ENCODE results near the gene PDIA2. TPM values are rescaled to one million over a fixed set of nuclear protein-coding genes. Genes with fewer than 3 reads are reported as not detected.

Gene PDIA2, protein sequence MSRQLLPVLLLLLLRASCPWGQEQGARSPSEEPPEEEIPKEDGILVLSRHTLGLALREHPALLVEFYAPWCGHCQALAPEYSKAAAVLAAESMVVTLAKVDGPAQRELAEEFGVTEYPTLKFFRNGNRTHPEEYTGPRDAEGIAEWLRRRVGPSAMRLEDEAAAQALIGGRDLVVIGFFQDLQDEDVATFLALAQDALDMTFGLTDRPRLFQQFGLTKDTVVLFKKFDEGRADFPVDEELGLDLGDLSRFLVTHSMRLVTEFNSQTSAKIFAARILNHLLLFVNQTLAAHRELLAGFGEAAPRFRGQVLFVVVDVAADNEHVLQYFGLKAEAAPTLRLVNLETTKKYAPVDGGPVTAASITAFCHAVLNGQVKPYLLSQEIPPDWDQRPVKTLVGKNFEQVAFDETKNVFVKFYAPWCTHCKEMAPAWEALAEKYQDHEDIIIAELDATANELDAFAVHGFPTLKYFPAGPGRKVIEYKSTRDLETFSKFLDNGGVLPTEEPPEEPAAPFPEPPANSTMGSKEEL
- 0.09 and 0.28 TPM in 2 replicates for total RNA-seq

DNA sequence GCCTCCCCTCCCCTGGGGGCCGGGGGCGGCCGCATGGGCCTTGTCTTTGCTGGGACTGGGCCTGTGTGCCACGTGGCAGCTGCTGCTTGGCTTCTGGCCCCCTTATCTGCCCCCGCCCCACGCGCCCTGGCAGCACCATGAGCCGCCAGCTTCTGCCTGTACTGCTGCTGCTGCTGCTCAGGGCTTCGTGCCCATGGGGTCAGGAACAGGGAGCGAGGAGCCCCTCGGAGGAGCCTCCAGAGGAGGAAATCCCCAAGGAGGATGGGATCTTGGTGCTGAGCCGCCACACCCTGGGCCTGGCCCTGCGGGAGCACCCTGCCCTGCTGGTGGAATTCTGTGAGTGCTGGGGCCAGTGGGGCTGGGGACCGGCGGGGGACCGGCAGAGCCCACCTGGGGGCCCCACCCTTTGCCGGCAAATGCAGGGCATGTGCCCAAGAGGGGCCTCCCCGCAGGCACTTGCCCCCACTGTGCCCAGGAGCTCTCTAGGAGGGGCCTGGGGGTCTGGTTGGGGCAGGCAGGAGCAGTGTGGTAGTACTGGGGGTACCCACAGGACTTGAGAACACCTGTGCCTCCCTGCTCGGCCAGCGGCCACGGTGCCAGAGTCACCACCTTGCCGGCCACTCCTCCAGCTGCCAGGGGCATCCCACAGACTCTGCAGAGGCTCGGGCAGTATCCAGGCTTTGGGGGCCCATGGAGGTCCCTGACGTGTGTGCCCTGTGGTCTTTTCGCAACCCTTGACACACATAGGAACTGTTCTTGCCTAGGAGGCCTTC lies at the start of gene PDIA2:
Gene PDIA2 (plus strand): TSS at position 132 of the 773 bp plus-strand sequence. CDS start 6 bp downstream, at position 138.

DNA sequence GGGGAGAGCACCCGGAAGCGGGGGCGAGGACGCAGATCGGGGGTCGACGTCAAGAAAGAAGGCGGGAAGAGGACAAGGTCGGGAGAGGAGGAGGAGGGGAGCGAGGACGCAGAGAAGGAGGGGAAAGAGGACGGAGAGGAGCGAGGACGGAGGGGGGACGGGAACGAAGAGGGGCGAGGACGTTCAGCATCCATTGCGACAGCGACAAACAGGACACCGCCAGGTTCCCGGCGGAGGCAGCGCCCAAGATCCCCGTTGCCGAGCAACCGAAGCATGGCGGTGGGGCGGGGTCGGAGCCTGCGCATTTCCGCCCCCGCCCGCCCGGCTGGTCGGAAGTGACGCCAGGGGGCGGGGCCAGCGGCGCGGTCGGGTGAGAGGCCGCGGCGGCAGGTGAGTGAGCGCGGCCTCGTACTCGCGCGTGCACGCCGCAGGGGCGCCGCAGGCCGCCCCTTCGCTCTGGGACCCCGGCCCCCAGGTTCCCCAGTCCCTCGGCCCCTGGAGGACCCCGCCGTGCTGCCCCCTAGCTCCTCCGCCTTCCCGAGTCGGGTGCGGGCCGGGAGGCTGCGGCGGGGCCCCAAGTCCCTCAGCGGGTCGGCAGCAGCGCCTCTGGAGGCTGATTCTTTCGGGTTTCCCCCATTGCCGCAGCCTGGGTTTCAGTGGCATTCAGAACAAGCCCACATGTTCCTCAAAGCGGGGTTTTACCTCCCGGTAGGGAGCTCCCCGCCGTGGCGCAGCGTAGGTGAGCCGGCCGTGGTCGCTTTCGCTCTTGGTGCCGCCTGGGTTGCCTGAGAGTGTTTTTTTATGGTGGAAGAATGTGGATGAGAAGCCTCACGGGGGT lies 48.3 kb upstream of the PDIA2 start, which contains the start of gene FAM234A:
Gene FAM234A (plus strand): TSS at position 354 of the 838 bp plus-strand sequence. CDS start 19,593 bp downstream, outside the sequence.

DNA sequence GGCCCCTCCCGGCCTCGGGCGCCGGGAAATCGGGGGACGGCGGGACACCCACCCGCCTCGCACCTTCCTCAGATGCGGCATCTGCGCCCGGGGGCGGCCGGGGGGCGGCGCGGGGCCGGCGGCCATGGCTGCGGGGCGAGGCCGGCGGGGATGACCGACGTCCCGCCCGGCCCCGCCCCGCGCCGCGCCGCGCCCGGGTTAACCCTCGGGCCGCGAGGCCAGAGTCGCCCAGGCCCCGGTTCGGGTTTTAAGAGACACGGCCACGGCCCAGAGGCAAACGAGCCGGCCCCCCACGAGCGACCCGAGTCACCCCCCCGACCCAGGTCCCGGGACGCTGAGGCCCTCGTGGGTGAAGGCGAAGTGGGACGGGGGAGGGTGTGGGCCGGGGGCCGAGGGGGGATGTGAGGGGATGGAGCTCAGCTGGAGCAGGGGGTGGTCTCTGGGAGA lies 7.2 kb upstream of the PDIA2 start, which contains the start of gene RGS11:
Gene RGS11 (minus strand): TSS at position 159 of the 447 bp plus-strand sequence. CDS start 33 bp downstream, at position 126.

GRCh38 chr16:280552-280951 lies 2.4 kb upstream of the PDIA2 start, which contains the start of gene ARHGDIG:
ARHGDIG (plus strand) TSS chr16:280591; CDS start chr16:280681, 90 bp downstream.

Other genes with a start within 250 kb of the PDIA2 start
- 7.0 and 10.3 TPM in 2 replicates for gene POLR3K, start 229.6 kb upstream of the PDIA2 start, total RNA-seq
- gene SNRNP25, start 229.3 kb upstream of the PDIA2 start, total RNA-seq, result 21.6 and 45.2 TPM in 2 replicates
- gene RHBDF1, start 210.5 kb upstream of the PDIA2 start, total RNA-seq, result 20.6 and 36.4 TPM in 2 replicates
- 138 and 165 TPM in 2 replicates for gene MPG, start 204.9 kb upstream of the PDIA2 start, total RNA-seq
- gene NPRL3, start 144.5 kb upstream of the PDIA2 start, total RNA-seq, result 5.5 and 7.8 TPM in 2 replicates
- not detected in 2 replicates for gene HBZ, start 130.5 kb upstream of the PDIA2 start, total RNA-seq
- not detected in 2 replicates for gene HBM, start 117.2 kb upstream of the PDIA2 start, total RNA-seq
- gene HBA2, start 110.3 kb upstream of the PDIA2 start, total RNA-seq, result not detected in 2 replicates
- not detected in 2 replicates for gene HBA1, start 106.5 kb upstream of the PDIA2 start, total RNA-seq
- 0.38 and 1.1 TPM in 2 replicates for gene HBQ1, start 102.7 kb upstream of the PDIA2 start, total RNA-seq
- 37.3 and 42.9 TPM in 2 replicates for gene LUC7L, start 53.7 kb upstream of the PDIA2 start, total RNA-seq
- 28.8 and 53.4 TPM in 2 replicates for gene FAM234A, start 48.3 kb upstream of the PDIA2 start, total RNA-seq
- gene RGS11, start 7.2 kb upstream of the PDIA2 start, total RNA-seq, result 1.6 and 1.9 TPM in 2 replicates
- 3.5 and 7.3 TPM in 2 replicates for gene ARHGDIG, start 2.6 kb upstream of the PDIA2 start, total RNA-seq
- gene AXIN1, start 69.6 kb downstream of the PDIA2 start, total RNA-seq, result 17.5 and 25.8 TPM in 2 replicates
- 85.7 and 112 TPM in 2 replicates for gene MRPL28, start 87.4 kb downstream of the PDIA2 start, total RNA-seq
- gene PGAP6, start 98.8 kb downstream of the PDIA2 start, total RNA-seq, result 96.7 and 101 TPM in 2 replicates
- 73.7 and 84.4 TPM in 2 replicates for gene NME4, start 114.0 kb downstream of the PDIA2 start, total RNA-seq
- 8.1 and 8.8 TPM in 2 replicates for gene DECR2, start 118.7 kb downstream of the PDIA2 start, total RNA-seq
- gene RAB11FIP3, start 142.5 kb downstream of the PDIA2 start, total RNA-seq, result 24.6 and 32.8 TPM in 2 replicates
- 26.4 and 38.9 TPM in 2 replicates for gene CAPN15, start 244.5 kb downstream of the PDIA2 start, total RNA-seq